Limb (tissue), 2 donors: ENCODE results near the gene EPN1.

Experiments
- DNase-seq, 2 donors: peaks; one replicate each; pipeline ENCODE4 v3.0.0-alpha.2; 2016; ENCODE audit errors: extremely low spot score in 2 of 2

Gene EPN1

GRCh38 chr19:55660404-55660803 is 14.6 kb upstream of the EPN1 start:
- DNase-seq, result no peak

- DNase-seq, result no peak
Observed at GRCh38 chr19:55660991-55661390, 14.0 kb upstream of the EPN1 start.

- DNase-seq, result no peak
Observed at GRCh38 chr19:55661826-55662225, 13.2 kb upstream of the EPN1 start.

- no peak for DNase-seq
Observed at GRCh38 chr19:55663846-55664536, 11.0 kb upstream of the EPN1 start.

- no peak for DNase-seq
Observed at GRCh38 chr19:55666343-55667005, 8.6 kb upstream of the EPN1 start.

- DNase-seq, result no peak
Observed at GRCh38 chr19:55667006-55667381, 8.0 kb upstream of the EPN1 start.

- DNase-seq, result no peak
Observed at GRCh38 chr19:55667511-55667910, 7.5 kb upstream of the EPN1 start.

GRCh38 chr19:55667958-55668357 is 7.1 kb upstream of the EPN1 start:
- no peak for DNase-seq

GRCh38 chr19:55668603-55669348 is 6.2 kb upstream of the EPN1 start:
- no peak for DNase-seq

GRCh38 chr19:55669418-55670279 is 5.4 kb upstream of the EPN1 start:
- DNase-seq, result no peak

GRCh38 chr19:55670280-55671053 is 4.6 kb upstream of the EPN1 start:
- DNase-seq, result peak in 1 of 2 donors; percentile 80

GRCh38 chr19:55671054-55671378 is 4.0 kb upstream of the EPN1 start:
- DNase-seq, result no peak

GRCh38 chr19:55672418-55672817 is 2.6 kb upstream of the EPN1 start:
- no peak for DNase-seq

- no peak for DNase-seq
Observed at GRCh38 chr19:55673465-55673864, 1.6 kb upstream of the EPN1 start.

GRCh38 chr19:55673889-55674288 is 1.1 kb upstream of the EPN1 start:
- DNase-seq, result no peak

- DNase-seq, result no peak
Observed at GRCh38 chr19:55674459-55674840, 576 bp upstream of the EPN1 start.

- DNase-seq, result no peak
Observed at GRCh38 chr19:55675661-55676354, 782 bp downstream of the EPN1 start.

- DNase-seq, result no peak
Observed at GRCh38 chr19:55676383-55676782, 1.4 kb downstream of the EPN1 start.

- DNase-seq, result no peak
Observed at GRCh38 chr19:55676889-55677505, 2.0 kb downstream of the EPN1 start.

GRCh38 chr19:55677572-55678028 is 2.6 kb downstream of the EPN1 start:
- DNase-seq, result no peak
